ENCODE results near the gene NAGA. TPM values are rescaled to one million over a fixed set of nuclear protein-coding genes. Genes with fewer than 3 reads are reported as not detected.

The NAGA gene
- total and polyA plus RNA-seq, 2 experiments from 2014 or later: 24.6 to 31.1 TPM

- Histone ChIP-seq H3K27ac (no peak overlapping the region), H2AFZ (no peak overlapping the region), H3K36me3 (replicated peaks; ENCODE audit: insufficient read depth, low read depth) (no peaks in the 10 kb centered on the region), H3K4me1 (ENCODE audit: insufficient read depth) (no peaks in the 10 kb centered on the region), H3K79me2 (no peaks in the 10 kb centered on the region), H4K20me1 (ENCODE audit: insufficient read depth, poor library complexity, severe bottlenecking) (no peaks in the 10 kb centered on the region), H3K9me3 (ENCODE audit: low read depth) (no peaks in the 10 kb centered on the region), H3K4me3 (no peak overlapping the region), H3K9me2 (replicated peaks; ENCODE audit: insufficient read depth) (no peaks in the 10 kb centered on the region), H3K27me3 (no peaks in the 10 kb centered on the region), H3K4me2 (no peak overlapping the region)
- DNase-seq (ENCODE audit: low spot score): no peak
- no peak for TF ChIP-seq EZH2 (IDR thresholded peaks at IDR 0.05; ENCODE audit: borderline replicate concordance)
- TF ChIP-seq EZH2phosphoT487 (IDR thresholded peaks at IDR 0.05; ENCODE audit: low read depth, severe bottlenecking, unreplicated experiment): no peak
- 92% methylated on average over 7 of the region's 7 CpGs for WGBS (ENCODE audit: low lambda C conversion rate, missing lambda C conversion rate)
These were observed 9.6 kb downstream of the NAGA start for GRCh38 chr22:42061041-42061440.

DNA sequence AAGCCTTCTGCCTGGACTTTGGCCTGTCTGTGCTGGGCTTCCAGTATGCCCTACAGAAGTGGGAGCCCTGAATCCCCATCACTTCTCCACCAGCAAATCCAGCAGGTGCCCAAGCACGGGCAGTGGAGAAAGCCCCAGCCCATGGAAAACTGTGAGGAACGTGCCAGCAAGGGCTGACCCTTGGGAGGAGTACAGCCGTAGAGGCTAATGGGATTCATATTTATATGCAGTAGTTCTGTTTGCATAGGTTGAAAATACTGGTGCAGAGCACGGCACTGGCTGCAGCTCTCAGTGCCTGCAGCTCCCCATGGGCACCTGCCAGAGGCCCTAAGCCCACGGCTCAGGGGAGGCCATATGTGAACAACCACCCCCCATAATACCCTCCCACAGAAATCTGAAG is 10.1 kb downstream of the NAGA start:
- no peaks in the 10 kb centered on the region for H3K36me3 ChIP-seq (replicated peaks; ENCODE audit: insufficient read depth, low read depth)
- H3K4me2 ChIP-seq: no peak overlapping the region
- H4K20me1 ChIP-seq (ENCODE audit: insufficient read depth, poor library complexity, severe bottlenecking): no peaks in the 10 kb centered on the region
- H2AFZ ChIP-seq: no peak overlapping the region
- no peaks in the 10 kb centered on the region for H3K9me3 ChIP-seq (ENCODE audit: low read depth)
- no peak for DNase-seq (ENCODE audit: low spot score)
- 92% methylated on average over 5 of the region's 5 CpGs for WGBS (ENCODE audit: low lambda C conversion rate, missing lambda C conversion rate)
- H3K9me2 ChIP-seq (replicated peaks; ENCODE audit: insufficient read depth): no peaks in the 10 kb centered on the region
- no peaks in the 10 kb centered on the region for H3K4me1 ChIP-seq (ENCODE audit: insufficient read depth)
- no peaks in the 10 kb centered on the region for H3K27me3 ChIP-seq
- H3K4me3 ChIP-seq: no peak overlapping the region
- TF ChIP-seq, protein P1, sequence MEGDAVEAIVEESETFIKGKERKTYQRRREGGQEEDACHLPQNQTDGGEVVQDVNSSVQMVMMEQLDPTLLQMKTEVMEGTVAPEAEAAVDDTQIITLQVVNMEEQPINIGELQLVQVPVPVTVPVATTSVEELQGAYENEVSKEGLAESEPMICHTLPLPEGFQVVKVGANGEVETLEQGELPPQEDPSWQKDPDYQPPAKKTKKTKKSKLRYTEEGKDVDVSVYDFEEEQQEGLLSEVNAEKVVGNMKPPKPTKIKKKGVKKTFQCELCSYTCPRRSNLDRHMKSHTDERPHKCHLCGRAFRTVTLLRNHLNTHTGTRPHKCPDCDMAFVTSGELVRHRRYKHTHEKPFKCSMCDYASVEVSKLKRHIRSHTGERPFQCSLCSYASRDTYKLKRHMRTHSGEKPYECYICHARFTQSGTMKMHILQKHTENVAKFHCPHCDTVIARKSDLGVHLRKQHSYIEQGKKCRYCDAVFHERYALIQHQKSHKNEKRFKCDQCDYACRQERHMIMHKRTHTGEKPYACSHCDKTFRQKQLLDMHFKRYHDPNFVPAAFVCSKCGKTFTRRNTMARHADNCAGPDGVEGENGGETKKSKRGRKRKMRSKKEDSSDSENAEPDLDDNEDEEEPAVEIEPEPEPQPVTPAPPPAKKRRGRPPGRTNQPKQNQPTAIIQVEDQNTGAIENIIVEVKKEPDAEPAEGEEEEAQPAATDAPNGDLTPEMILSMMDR (IDR thresholded peaks at IDR 0.05; ENCODE audit: poor library complexity): no peak
- TF ChIP-seq EZH2 (IDR thresholded peaks at IDR 0.05; ENCODE audit: borderline replicate concordance): no peak
- TF ChIP-seq EZH2phosphoT487 (IDR thresholded peaks at IDR 0.05; ENCODE audit: low read depth, severe bottlenecking, unreplicated experiment): no peak
- no peak overlapping the region for H3K27ac ChIP-seq
- H3K79me2 ChIP-seq: no peaks in the 10 kb centered on the region

DNA sequence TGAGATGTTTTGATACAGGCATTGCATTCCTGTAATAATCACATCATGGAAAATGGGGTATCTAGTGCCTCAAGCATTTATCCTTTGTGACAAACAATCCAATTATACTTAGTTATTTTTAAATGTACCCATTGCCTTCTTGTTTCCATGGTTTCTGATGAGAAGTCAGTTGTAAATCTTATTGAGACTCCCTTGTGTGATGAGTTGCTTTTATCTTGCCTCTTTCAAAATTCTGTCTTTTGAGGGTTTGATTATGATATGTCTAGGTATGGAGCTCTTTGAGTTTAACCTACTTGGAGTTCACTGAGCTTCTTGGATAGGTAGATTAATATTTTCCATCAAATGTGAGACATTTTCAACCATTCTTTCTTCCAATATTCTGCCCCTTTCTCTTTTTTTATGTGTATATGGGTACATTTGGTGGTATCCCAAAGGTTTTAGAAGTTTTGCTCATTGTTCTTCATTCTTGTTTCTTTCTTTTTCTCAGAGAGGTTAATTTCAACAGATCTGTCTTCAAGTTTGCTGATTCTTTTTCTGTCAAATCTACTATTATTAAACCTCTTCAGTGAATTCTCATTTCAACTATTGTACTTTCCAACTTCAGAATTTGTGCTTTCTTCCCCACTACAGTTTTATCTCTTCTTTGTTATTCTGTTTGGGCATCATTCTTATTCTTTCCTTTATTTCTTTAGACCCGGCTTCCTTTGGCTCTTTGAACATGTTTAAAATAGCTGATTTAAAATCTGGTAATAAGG is 13.7 kb downstream of the NAGA start:
- TF ChIP-seq EZH2phosphoT487 (IDR thresholded peaks at IDR 0.05; ENCODE audit: low read depth, severe bottlenecking, unreplicated experiment): no peak
- TF ChIP-seq, protein P1 (IDR thresholded peaks at IDR 0.05; ENCODE audit: poor library complexity): no peak
- TF ChIP-seq EZH2 (IDR thresholded peaks at IDR 0.05; ENCODE audit: borderline replicate concordance): no peak
- no peak overlapping the region for H3K27ac ChIP-seq
- H3K4me1 ChIP-seq (ENCODE audit: insufficient read depth): no peaks in the 10 kb centered on the region
- H3K27me3 ChIP-seq: no peaks in the 10 kb centered on the region
- H3K79me2 ChIP-seq: no peaks in the 10 kb centered on the region
- H3K9me2 ChIP-seq (replicated peaks; ENCODE audit: insufficient read depth): no peaks in the 10 kb centered on the region
- H3K4me3 ChIP-seq: no peak overlapping the region
- no peak overlapping the region for H3K4me2 ChIP-seq
- 100% methylated on average over 1 of the region's 1 CpG for WGBS (ENCODE audit: low lambda C conversion rate, missing lambda C conversion rate)
- no peaks in the 10 kb centered on the region for H3K9me3 ChIP-seq (ENCODE audit: low read depth)
- no peak overlapping the region for H2AFZ ChIP-seq
- no peaks in the 10 kb centered on the region for H3K36me3 ChIP-seq (replicated peaks; ENCODE audit: insufficient read depth, low read depth)
- DNase-seq (ENCODE audit: low spot score): no peak
- H4K20me1 ChIP-seq (ENCODE audit: insufficient read depth, poor library complexity, severe bottlenecking): no peaks in the 10 kb centered on the region

DNA sequence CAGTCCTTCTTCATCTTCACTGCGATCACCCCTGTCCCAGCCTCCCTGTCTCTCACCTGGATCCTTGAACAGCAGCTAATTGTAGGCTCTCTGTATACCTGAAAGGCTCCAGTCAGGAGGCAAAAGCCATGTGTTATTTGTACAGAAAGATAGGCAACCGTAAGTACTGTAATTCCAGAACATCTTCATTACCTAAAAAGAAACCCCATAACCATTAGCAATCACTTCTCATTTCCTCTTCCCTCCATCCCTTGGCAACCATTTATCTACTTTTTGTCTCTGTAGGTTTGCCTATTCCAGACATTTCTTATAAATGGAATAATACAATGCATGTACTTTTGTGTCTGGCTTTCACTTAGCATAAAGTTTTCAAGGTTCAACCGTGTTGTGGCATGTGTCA is 17.8 kb downstream of the NAGA start:
- Histone ChIP-seq H3K9me3 (ENCODE audit: low read depth) (no peaks in the 10 kb centered on the region), H3K79me2 (no peaks in the 10 kb centered on the region), H3K4me2 (no peak overlapping the region), H3K9me2 (replicated peaks; ENCODE audit: insufficient read depth) (no peaks in the 10 kb centered on the region), H3K27me3 (no peaks in the 10 kb centered on the region), H2AFZ (no peak overlapping the region), H3K27ac (no peak overlapping the region), H3K4me1 (ENCODE audit: insufficient read depth) (no peaks in the 10 kb centered on the region), H3K4me3 (no peak overlapping the region), H3K36me3 (replicated peaks; ENCODE audit: insufficient read depth, low read depth) (no peaks in the 10 kb centered on the region), H4K20me1 (ENCODE audit: insufficient read depth, poor library complexity, severe bottlenecking) (no peaks in the 10 kb centered on the region)
- DNase-seq (ENCODE audit: low spot score): no peak
- TF ChIP-seq, protein P1 (IDR thresholded peaks at IDR 0.05; ENCODE audit: poor library complexity): no peak
- no peak for TF ChIP-seq EZH2phosphoT487 (IDR thresholded peaks at IDR 0.05; ENCODE audit: low read depth, severe bottlenecking, unreplicated experiment)
- WGBS (ENCODE audit: low lambda C conversion rate, missing lambda C conversion rate): 85% methylated on average over 3 of the region's 3 CpGs
